A549 (cell line): ENCODE results near the gene SORBS1.

Experiments
- CTCF ChIP-seq: fragments of >200 bp; sonication (Bioruptor Twin); formaldehyde crosslinking; IDR thresholded peaks from 3 replicates; pipeline ENCODE4 v1.5.1; 2016
- E2F6 ChIP-seq: IDR thresholded peaks from 2 replicates; pipeline ENCODE4 v1.6.1; 2012; ENCODE audit warnings: low read depth, borderline replicate concordance
- ESRRA ChIP-seq: fragments of 150-350 bp; IDR thresholded peaks from 2 replicates; pipeline ENCODE4 v1.6.1; 2014; ENCODE audit warnings: mild to moderate bottlenecking, low read length, borderline replicate concordance
- HDAC2 ChIP-seq: fragments of 200-600 bp; sonication (generic); IDR thresholded peaks from 2 replicates; pipeline ENCODE4 v1.6.1; 2016
- HOXA7 ChIP-seq: fragments of 250-450 bp; sonication (Bioruptor Pico); IDR thresholded peaks from 2 replicates; pipeline ENCODE4 v1.5.0; 2020; ENCODE audit warnings: mild to moderate bottlenecking, moderate library complexity
- JUN ChIP-seq, 2 experiments: fragments of >200 bp; sonication (Bioruptor Twin); formaldehyde crosslinking; IDR thresholded peaks; 2 replicates in 1 of 2; 3 replicates in 1 of 2; pipeline ENCODE4 v1.6.1; 2016 to 2017
- JUNB ChIP-seq: fragments of >200 bp; sonication (Bioruptor Twin); formaldehyde crosslinking; IDR thresholded peaks from 2 replicates; pipeline ENCODE4 v1.6.1; 2016
- MAX ChIP-seq: IDR thresholded peaks from 2 replicates; pipeline ENCODE4 v1.6.1; 2012
- MYC ChIP-seq: IDR thresholded peaks from 2 replicates; pipeline ENCODE4 v1.6.1; 2012; ENCODE audit warnings: mild to moderate bottlenecking, inconsistent platforms, low read length, improper control_type of control experiment, borderline replicate concordance
- PHF8 ChIP-seq: fragments of 200-600 bp; sonication (generic); IDR thresholded peaks from 2 replicates; pipeline ENCODE4 v1.6.1; 2016; ENCODE audit warnings: low read depth, mild to moderate bottlenecking, antibody characterized with exemption, moderate library complexity, borderline replicate concordance
- POLR2A ChIP-seq: IDR thresholded peaks from 2 replicates; pipeline ENCODE4 v1.6.1; 2012; ENCODE audit warnings: mild to moderate bottlenecking, low read length

DNA sequence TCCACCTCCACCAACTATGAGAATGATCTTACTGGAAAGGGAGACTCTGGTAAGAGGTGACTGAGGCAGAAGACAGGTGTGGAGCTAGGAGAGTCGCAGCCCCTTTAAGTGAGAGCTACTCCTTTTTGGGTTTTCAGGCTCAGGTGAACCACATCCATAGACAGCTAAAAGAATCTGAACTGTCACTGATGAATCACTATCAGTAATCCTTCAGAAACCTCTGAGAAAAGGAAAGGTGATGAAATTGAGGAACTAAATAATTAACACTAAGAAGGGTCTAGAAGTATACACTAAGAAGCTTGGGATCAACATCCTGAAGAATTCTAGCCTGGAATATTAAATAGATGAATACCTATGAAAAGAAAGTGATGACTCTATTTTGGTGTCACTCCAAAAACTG is 83.0 kb downstream of the SORBS1 start:
- no peak for TF ChIP-seq POLR2A
- no peak for TF ChIP-seq CTCF
- TF ChIP-seq JUNB: no peak
- no peak for TF ChIP-seq PHF8
- TF ChIP-seq ESRRA: no peak
- TF ChIP-seq MYC: no peak
- TF ChIP-seq HDAC2: no peak
- no peak for TF ChIP-seq JUN (IDR thresholded peaks at IDR 0.05)
- no peak for TF ChIP-seq E2F6
- no peak for TF ChIP-seq HOXA7 (CRISPR knock-in tag)
- TF ChIP-seq MAX: no peak
